HL-60 (cell line): Measurements from ENCODE around the gene KXD1.

ENCODE experiments used
- CTCF ChIP-seq: IDR thresholded peaks from one replicate; pipeline ENCODE4 v1.5.1; 2011; ENCODE audit warnings: low read length, control low read depth, inconsistent platforms; ENCODE audit not compliant: insufficient read depth
- POLR2AphosphoS5 ChIP-seq: IDR thresholded peaks from 2 replicates; pipeline ENCODE4 v1.6.1; 2012; ENCODE audit warnings: low read depth
- TF ChIP-seq, protein P1 (sequence below): IDR thresholded peaks from 2 replicates; pipeline ENCODE4 v1.6.1; 2012; ENCODE audit warnings: low read depth; ENCODE audit not compliant: insufficient replicate concordance

GRCh38 chr19:18601875-18602274, 44.2 kb downstream of the KXD1 start:
- TF ChIP-seq CTCF (no peak), POLR2AphosphoS5 (no peak)
- TF ChIP-seq, protein P1, sequence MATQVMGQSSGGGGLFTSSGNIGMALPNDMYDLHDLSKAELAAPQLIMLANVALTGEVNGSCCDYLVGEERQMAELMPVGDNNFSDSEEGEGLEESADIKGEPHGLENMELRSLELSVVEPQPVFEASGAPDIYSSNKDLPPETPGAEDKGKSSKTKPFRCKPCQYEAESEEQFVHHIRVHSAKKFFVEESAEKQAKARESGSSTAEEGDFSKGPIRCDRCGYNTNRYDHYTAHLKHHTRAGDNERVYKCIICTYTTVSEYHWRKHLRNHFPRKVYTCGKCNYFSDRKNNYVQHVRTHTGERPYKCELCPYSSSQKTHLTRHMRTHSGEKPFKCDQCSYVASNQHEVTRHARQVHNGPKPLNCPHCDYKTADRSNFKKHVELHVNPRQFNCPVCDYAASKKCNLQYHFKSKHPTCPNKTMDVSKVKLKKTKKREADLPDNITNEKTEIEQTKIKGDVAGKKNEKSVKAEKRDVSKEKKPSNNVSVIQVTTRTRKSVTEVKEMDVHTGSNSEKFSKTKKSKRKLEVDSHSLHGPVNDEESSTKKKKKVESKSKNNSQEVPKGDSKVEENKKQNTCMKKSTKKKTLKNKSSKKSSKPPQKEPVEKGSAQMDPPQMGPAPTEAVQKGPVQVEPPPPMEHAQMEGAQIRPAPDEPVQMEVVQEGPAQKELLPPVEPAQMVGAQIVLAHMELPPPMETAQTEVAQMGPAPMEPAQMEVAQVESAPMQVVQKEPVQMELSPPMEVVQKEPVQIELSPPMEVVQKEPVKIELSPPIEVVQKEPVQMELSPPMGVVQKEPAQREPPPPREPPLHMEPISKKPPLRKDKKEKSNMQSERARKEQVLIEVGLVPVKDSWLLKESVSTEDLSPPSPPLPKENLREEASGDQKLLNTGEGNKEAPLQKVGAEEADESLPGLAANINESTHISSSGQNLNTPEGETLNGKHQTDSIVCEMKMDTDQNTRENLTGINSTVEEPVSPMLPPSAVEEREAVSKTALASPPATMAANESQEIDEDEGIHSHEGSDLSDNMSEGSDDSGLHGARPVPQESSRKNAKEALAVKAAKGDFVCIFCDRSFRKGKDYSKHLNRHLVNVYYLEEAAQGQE, result no peak
